RPMI8226 (cell line): ENCODE data around the gene COTL1.
"Not testable (repeated sequence)": the region's sequence is repeated elsewhere in the genome, so short reads cannot be mapped to it uniquely, and the experiment has no call there.

Experiments
- DNase-seq: peaks from one replicate; pipeline ENCODE4 v3.0.0-alpha.2; 2015

COTL1 gene

DNA sequence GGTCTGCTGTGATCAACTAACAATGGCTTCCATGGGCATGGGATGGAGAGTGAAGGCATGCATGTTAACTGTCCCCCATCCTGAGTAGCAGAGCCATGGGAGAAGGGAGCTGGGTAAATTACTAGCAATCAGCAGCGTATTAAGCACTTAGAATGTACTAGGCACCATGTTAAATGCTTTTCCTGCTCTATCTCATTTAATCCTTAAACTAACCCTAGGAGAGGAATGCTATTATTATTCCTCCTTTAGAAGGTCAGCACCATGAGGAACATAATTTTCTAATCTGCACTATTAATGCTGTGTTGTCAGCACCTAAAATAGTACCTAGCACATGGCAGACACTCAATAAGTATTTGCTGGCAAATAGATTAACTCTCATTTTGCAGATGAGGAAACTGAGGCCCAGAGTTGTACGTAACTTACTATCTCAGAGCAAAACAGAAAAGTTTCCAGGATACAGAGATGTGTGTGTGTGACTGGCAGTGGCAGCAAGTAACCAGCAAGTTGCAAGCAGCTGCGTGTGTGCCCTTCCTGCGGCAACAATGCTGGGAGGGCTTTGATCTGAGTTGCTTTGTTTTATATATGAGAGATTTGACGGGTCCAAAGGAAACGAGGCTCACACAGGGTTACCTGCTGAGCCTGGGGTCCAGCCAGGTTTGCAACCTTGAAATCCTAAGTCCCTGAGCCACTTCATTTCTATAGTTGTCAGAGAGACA lies 23.9 kb upstream of the COTL1 start:
- DNase-seq: no peak

- no peak for DNase-seq
These were observed 22.3 kb upstream of the COTL1 start for GRCh38 chr16:84640145-84640544.

DNA sequence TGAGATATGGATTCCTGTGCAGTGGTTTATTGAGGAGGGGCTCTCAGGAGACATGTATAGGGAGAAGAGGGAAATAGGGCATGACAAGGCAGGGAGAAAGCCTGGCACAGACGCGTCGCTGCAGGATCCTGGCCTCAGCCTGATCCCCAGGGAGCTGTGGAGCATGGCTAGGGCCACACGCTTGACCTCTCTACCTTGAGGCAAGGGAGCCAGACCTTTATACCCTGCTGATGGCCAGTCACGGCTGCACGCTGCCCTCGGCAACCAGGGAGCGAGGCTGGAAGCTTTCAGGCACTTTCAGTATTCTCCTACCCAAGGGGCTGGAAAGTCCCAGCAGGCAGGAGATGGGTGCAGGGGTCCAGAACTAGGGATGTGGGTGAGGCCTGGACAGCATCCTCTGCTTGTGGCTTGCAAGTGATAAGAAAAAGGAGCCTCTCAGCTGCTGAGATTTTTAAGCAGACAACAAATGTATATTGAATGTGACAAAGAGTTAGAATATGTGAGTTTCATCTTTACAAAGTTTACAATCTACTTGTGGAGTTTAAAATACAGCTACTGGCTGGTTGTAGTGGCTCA lies 20.4 kb upstream of the COTL1 start:
- no peak for DNase-seq

- no peak for DNase-seq
These were observed 19.8 kb upstream of the COTL1 start for GRCh38 chr16:84637709-84638108.

- DNase-seq: no peak
These were observed 17.8 kb upstream of the COTL1 start for GRCh38 chr16:84635702-84636101.

DNA sequence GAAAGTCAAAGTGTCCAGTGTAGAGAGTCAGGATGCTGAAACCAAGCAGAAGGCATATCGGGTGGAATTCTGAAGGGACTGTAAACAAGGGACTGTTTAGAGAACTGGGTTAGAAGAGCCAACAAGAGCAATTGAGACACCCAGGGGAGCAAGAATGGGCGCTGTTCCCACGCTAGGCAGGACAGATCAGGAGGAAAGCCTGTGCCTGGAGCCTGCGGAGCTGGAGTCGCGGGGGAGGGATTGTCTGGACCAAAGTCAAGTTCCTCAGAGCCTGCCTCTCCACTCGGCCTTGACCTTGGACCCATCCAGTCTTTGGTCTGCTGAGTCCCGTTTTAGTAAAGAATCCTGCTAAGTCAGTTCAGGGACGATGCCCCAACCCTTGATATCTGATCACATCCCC lies 15.7 kb upstream of the COTL1 start:
- no peak for DNase-seq

- not testable (repeated sequence) for DNase-seq
These were observed 15.0 kb upstream of the COTL1 start for GRCh38 chr16:84632862-84633261.

DNA sequence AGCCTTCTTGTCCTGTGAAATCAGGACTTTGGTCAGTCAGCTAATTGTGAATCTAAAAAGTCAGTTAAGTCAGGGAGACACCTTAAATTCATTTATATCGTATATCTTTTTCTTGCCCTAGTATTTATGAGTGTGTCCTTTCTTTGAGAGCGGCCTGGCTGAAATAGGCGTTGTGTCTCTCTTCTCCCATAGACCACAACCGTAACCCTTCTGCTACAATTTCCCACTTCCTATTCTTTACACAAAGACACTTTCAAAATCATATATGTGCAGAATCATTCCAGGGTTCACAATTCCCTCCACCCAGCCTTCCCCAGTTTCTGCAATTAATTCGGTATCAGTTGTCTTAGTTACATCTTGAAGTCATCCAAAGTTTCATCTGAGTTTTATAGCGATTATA lies 14.0 kb upstream of the COTL1 start:
- no peak for DNase-seq

DNA sequence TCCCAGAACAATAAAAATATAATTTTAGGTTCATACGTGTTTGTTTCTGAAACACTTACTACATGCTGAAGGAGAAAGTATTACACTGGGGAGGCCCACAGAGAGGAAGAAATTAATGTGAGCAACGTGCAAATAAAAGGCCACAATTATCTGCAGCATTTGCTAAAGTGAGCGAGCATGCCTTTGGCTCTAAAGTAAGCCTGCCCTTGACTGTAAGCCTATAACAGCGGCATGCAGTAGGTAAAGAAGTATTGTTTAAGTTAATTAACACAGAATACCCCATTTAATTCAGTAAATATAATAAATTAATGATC lies 13.2 kb upstream of the COTL1 start:
- DNase-seq: no peak

- DNase-seq: no peak
These were observed 12.7 kb upstream of the COTL1 start for GRCh38 chr16:84630446-84631152.

- no peak for DNase-seq
These were observed 12.1 kb upstream of the COTL1 start for GRCh38 chr16:84630009-84630408.

DNA sequence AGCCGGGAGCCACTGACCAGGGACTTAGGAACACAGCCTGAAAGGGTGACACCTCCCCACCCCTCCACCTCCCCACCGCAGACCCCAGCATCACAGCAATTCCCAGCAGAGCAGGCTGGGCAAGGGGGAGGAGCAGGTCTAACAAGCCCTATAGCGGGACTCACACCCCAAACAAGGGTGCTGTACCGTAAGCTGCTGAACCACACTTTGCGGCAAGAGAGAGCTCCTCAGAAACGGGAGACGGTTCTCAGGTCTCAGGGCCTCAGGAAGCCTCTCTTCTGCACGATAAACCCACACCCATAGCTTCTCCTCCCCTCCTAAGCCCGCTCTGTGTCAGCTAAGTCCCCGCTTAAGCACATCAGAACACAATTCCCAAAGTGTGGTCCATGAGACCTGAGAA lies 11.7 kb upstream of the COTL1 start:
- no peak for DNase-seq

GRCh38 chr16:84628226-84628731 lies 10.4 kb upstream of the COTL1 start:
- DNase-seq: peak; percentile 68

- DNase-seq: no peak
These were observed 7.7 kb upstream of the COTL1 start for GRCh38 chr16:84625556-84625955.

GRCh38 chr16:84620913-84621312 lies 3.0 kb upstream of the COTL1 start:
- not testable (repeated sequence) for DNase-seq

- no peak for DNase-seq
These were observed 943 bp upstream of the COTL1 start for GRCh38 chr16:84618581-84619460.

- DNase-seq: peak; percentile 24
These were observed 662 bp downstream of the COTL1 start for GRCh38 chr16:84617041-84617790.

DNA sequence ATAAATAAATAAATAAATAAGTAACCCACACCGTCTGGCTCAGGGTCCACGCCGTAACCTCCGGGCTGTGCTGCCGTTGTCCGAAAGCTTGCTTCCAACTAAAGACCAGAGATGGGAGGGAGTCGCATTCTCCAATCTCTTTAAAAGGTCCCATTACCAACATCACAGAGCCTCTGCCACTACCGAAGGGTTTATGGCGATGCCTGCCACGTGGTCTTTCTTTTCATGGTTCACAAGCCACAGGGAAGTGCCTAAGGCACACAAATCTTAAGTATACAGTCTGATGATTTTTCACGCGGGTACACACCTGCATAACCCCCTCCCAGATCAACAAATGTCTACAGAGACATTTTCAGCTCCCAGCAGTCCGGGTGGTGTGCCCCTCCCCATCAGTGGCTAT lies 1.4 kb downstream of the COTL1 start:
- no peak for DNase-seq

DNA sequence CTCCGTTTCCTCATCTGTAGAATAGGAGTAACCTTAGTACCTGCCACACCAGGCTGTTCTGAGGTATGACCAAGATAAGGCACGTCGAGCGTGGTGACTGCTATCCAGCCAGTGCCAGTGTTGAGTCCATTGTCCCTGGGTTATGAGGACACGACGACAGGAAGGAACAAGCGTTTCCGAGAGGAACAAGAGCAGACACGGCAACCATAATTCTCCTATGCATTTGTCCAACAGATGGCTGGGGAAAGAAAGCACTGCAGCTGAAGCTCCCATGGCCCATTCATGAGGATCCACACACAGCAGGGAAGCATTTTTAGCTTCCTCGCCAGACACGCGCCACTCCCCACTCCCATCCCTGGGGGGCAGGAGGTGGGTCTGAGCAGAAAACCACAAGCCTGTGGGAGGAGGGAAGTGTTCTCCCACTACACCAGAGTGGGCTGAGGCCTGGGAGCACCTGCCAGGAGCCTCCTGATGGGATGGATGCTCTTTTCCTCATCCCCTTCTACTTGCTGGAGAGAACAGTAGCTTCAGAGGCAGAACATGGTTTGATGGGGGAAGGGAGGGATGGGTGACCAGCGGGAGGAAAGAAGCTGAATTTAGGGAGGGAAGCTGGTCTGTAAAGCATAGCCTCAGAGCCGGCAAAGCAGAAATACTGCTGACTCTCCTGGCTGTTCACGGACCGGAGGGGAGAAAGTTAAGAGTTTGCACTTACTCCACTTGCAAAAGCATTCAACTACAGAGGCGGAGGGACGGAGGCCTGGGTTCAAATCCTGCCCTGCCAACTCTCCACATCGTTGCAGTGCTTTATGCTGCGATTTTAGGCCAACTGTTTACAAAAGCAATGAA lies 2.7 kb downstream of the COTL1 start:
- DNase-seq: no peak

DNA sequence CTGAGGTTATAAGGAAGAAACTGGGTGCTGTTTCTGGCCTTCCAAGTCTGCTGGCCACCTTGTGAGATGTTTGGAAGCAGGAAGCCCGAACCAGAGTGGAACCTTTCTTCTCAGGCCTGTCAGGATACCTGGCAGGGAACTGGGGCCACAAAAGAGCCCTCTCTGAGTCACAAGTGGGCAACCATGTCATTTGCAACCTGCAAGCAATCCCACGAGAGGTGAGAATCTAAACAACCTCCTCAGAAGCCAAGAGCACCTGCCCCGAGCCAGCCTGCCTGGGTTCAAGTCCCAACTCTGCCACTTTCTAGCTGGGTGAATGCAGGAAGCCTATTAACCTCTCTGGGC lies 3.3 kb downstream of the COTL1 start:
- DNase-seq: no peak

GRCh38 chr16:84614073-84614459 lies 3.8 kb downstream of the COTL1 start:
- DNase-seq: no peak
